Fibroblast of upper back skin (primary cell): ENCODE measurements around the gene RBM8A.

Source experiments
- DNase-seq: peaks from one replicate; pipeline ENCODE4 v3.0.0-alpha.2; 2013

Gene RBM8A

DNA sequence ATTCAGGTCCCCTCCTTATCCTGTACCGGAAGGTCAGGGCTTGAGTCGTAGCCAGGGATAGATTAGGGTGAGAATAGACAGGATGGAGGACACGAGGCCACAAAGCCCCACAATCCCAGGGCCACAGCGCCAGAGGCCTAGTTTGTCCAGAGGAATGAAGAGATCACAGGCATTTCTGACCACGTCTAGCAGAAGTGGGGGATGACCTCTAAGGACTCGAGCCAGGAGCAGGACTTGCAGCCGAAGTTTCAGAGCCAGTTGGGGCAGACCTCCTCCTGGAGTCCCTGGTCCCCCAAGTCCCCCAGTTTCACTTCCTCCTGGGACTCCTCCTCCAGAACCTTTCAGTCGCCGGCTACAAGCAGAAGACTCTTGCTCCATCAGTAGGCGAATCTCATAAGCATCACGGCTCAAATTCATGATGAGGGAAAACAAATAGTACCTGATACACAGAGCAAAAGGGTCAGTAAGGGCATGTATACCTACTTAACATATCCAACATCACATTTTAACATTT, 15.1 kb downstream of the RBM8A start:
- DNase-seq = no peak

DNA sequence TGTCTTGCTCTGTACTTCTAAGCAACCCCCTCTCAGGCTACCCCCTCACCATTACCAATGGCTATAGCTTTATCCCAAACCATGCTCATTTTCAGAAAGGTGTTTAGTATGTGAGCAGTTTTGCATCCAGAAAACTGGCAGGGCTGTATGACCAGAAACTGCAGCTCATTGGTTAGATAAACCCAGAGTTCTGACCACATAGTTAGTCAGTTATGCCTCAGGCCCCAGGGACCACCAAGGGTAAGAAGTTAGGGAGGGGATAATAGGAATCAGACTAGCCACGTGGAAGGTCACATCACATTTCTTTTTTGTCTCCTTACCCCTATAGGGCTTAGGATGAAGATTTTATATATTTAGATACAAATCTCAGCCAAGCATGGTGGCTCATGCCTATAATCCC, 18.6 kb downstream of the RBM8A start:
- peak; percentile 76 for DNase-seq

DNA sequence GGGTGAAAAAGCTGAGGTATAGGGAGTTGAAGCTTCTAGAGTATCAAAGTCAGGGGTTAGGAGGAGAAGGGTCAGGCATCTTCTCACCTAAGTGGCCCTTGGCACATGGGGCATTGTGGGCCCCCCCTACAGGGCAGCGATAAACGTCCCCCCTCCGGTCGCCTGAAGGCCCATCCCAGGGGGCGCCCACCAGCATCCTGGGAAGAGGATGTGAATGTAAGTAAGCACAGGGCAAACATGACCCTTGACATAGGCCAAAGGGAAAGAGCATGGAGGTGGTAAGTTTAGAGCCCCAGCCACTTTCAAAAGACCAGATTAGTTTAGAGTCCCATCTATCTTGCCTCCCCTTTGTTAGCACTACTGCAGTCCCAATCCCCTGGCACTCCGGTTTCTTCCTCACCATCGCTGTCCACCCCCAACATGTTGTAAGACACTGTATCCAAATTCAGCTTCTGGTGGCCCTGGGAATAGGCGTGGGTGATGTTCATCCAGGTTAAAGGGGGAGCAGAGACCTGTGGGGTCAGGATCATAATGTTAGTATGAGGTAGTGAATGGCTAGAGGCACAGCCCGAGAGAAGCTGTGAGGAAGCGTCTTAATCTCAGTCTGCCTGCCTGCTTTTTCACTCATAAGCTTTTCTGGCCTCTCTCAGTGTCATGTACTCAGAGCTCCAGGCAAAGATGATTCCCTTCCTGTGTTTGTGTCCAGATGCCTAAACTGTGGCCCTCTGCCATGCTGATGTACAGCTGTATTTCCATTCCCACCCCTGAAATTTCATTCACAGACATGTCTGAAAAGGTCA, 20.1 kb downstream of the RBM8A start:
- DNase-seq = no peak

DNA sequence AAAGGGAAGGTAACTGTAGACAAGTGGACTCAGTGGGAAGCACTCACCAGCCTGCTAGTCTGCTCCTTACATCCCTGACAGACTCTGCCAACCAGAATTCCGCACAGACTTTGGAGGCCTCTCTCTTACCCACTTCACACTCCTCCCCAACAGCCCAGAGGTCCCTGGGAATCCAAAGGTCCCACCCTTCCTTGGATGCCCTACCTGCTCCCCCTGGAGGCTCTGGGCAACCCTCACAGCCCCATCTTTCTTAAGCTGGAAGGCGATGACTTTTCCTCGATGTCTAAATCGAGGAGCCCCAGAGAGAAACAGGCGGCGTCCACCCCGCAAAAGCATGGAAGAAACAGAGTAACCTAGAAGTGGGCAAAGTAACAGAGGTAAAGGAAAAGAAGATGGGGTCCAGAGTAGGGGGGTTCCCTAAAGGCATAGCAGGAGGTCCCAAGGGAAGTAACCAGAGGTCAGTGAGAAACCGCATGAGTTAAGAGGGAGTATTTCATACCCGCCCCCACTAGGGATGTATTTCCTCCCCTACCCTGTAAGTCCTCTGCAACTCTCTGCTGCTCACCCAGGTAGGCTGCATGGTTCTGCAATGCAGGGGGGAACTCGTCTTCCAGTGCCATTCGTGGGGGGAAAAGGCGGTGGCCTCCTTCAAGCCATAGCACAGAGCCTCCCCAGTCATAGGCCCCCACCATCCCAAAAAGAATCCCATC, 25.8 kb downstream of the RBM8A start:
- no peak for DNase-seq

DNA sequence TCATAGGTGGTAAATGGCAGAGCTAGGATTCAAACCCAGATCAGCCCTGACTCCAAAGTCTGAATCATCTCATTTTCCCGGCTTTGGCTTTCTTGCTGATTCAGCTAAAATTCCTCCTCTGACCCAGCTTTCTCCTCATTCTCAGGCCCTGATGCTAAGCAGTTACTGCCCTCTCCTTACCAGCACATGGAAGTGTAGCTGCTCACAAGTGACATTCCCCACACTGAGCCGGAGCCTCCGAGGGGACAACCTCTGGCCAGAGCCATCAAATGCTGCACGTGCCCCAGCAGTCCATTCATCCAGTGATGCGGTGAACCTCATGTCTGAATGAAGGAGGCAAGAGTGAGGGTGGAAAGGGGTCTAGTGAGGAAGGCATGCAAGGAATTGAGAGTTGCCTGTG, 28.5 kb downstream of the RBM8A start:
- DNase-seq = no peak

DNA sequence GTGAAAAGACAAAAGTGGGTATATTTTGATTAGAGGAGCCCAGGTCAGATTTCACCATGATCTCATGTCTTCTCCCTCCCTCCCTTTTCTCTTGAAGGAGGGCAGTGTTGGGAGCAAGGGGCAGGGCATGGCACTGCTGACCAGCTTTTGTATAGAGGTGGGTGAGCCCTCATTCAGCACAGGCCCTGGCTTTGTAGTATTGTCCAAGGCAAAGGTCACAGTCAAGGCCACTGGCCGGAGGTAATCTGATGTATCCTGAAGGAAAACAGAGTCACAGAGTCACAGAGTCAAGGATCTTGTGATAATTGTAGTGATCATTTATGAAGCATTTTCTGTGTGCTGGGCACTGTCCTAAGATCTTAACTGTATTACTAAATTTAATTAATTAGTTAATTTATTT, 29.3 kb downstream of the RBM8A start:
- no peak for DNase-seq

DNA sequence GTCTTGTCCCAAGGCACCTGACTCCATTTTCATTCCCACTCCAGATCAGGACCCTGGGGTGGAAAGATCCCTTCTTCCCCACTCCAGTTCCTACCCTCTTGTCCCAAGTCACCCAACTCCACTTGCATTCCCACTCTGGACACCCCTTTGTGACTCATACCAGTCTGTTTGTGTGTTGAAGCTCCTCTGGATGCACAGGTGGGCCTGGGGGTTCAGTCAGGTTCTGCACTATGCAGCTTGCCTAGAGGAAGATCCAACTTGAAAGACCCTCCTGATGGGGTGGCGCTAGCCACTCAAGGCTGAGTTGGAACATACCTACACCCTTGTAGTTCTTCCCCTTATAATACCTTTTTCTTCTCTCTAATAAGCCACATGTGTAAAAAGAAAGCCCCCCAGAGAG, 31.8 kb downstream of the RBM8A start:
- no peak for DNase-seq

DNA sequence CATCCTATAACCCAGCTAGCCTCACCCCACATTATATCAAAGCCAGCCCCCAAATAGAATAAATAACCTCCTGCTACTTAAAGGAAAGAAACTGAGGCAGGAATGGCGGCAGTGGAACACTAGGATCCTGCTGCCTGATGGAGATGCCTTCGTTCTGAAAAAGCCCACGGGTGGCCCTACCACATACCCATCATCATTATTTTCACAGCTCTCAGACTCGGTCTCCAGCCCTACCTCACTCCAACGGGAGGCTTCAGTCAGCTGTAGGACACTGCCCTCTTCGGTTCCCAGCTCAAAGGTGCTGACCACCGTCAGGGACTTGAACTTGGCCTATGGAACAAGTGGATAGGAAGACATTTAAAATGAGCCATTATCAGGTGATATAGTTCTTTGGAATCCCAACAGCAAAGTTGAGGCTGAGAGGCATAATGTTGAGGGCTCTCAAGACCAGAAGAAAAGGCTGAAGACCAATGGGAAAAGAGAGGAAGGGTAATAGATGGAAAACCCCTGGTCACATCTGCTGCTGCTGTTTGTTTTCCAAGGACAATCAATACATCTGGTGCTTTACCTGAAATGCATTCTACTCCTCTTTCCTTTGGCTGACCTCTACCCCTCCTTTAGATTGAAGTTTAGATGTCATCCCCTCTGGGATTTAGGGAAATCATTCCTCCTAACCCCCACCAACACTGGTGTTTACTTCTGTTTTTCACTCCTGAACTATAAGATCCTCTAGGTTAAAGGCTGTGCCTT, 33.8 kb downstream of the RBM8A start:
- no peak for DNase-seq

DNA sequence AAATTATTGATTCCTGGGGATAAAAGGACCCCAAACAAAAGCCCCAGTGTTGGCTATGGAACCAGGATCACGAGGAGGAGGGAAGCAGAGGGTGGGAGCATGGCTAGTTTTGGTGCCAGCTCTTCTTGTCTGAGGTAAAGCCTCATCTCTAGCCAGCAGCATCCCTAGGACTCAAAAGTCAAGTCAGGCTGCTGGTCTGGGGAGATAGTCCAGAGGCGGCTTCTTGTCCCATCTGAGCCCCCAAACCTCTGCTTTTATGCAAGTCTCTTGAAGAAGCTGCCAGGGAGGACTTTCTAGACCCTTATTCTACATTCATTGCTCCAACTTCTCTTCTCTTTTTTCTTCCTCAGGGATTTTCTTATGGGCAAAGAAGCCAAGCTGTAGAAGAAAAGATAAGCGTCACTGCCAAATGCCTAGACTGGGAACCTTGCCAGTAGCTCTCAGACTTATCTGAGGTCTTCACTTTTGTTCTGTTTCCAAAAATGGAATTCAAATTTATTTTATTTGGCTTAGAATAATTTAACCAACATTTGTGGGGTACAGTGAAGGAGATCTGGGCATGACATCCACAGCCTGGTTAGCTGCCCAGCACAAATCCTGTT, 34.7 kb downstream of the RBM8A start:
- DNase-seq = peak; percentile 51

DNA sequence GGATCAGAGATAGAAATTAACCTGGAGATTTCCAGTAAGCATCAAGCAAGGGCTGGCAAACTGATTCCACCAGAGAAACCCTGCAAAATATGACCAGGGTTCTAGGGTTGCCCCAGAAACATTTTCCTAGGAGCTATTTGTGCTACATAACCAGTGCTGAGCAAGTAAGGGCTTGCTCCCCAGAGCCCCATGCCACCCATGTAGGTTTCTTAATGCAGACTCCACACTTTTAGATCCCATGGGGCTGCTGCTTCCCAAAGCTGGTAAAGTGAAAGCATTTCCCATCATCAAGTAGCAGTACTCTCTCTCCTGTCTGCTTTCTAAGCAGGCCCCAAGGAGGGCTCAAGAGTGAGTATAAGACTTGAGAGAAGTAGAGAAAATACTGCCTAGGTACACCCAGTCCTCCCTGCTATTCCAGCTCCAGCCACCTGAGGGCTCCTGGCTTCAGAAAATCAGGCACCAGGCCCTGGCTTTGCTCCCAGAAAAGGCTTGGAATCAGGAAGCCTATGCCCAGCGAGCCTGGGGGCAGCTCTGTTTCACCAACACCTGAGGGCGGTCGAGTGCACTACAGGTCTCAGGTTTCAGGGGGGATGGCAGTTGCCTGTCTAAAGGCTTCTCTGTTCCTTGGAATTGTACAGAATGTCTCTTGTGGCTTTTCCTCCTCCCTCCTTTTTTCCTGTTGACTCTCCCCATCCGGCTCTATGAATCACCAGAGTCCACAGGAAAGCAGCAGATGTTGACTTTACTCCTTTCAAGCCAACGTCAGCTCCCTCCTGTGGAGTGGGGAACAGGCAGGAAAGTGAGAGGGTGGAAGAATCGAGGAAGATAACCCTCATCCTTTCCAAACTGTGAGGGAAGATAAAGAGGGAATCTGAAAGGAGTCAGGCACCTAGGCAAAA, 35.4 kb downstream of the RBM8A start:
- DNase-seq = peak; percentile 100

DNA sequence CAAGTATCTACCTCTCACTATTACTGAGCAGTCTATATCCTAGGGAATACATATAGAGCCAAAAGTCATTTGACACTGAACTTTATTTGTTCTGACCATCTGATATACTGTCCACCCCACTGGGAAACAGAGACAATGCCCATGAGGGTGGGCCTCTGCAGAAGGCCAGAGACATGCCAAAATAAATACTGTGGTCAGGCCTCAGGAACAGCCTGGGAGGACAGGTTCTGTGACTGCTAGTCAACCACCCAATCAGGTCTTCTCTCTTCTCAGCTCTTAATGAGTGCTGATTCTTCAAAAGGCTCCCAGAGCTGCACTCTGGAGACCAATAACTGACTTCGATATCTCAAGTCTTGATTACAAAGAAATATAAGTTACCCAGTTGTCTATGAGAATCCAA, 36.1 kb downstream of the RBM8A start:
- DNase-seq = peak; percentile 31

DNA sequence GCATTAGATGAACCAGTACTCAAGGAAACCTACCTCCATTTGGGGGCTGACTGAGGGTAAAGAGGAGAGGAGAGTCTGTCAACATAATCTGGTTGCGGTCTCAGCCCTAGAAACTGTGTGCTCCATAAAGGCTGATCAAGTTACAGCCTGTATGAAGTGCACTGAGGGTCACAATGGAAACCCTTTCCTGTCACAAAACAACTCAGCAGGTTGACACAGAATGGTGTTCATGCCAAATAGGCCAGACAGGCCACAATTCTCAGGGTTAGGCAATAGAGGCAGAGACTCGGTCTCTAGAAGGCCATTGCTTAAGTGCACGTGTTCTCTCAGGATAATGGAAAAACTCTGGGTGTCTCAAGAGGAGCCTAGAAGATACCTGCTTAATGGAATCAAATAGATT, 37.6 kb downstream of the RBM8A start:
- DNase-seq = no peak

DNA sequence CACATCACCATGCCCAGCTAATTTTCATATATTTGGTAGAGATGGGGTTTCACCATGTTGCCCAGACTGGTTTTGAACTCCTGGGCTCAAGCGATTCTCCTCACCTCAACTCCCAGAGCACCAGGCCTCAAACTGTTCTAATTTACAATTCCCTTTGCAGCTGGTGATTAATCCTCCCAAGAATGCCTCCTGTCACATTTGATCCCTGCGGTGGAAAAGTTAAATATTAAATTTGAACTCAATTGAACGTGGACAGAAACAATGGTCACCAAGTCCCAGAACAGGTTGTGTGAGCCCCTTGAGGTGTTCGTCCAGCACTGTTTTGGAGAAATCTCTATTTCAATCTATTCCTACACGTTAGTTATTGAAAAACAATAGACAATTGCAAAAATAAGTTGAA, 39.7 kb downstream of the RBM8A start:
- no peak for DNase-seq

DNA sequence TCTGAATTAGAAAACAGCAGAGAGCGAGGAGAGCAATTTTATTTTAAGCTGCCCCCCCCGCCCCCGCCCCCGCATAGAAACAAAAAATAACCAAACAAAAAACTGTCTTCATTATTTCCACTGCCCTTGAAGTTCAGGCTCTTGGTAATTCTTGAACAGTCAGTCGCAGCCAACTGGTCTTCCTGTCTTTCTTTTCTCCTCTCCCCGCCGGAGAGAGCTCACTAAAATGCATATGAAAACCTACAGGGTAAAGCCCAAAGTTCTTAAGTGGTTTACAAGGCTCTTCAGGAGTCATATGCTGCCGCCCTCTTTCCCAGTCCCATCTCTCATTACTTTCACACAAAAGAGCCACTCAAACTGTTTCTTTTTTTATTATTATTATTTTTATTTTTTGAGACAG, 40.5 kb downstream of the RBM8A start:
- DNase-seq = no peak

DNA sequence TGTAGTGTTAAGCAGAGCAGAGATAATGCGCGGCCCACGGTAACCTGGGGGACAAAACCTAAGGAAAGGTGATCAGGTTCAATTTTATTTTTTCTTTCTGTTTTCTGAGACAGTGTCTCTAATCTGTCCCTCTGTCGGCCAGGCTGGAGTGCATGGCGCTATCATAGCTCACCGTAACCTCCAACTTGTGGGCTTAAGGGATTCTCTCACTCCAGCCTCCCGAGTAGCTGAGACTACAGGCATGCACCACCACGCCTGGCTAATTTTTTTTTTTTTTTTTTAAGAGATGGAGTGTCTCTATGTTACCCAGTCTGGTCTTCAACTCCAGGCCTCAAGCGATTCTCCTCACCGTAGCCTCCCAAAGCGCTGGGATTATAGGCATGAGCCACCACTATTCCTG, 40.9 kb downstream of the RBM8A start:
- DNase-seq = no peak

DNA sequence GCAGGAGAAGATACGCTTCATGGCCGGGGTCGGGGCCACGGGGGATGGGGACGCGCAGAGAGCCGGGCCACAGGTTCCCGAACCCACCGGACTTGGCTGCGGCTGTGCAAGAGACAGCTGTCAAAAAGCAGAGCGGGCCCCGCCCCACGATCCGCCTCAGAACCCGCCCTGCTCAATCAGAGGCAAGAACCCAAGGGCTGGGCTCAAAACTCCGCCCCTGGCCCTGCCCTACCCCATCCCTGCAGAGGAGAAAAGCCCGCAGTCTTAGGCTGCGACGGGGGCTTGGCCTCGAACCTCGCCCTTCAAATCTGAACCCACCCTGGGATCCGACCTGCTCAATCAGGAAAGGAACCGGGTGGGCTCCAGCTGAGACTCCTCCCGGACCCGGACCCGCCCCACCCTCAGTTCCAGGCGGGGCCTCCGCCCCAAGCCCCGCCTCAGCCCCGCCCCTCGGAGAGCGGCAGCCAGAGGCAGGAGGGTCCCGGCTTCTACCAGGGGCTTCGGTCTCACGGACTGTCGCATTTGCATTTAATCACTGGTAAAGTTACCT, 41.5 kb downstream of the RBM8A start, which contains the start of gene ANKRD35:
Gene ANKRD35, minus strand, starts transcription at position 129 of the 550 bp plus-strand sequence. Its CDS starts 108 bp downstream, at position 21.
- peak; percentile 38 for DNase-seq

DNA sequence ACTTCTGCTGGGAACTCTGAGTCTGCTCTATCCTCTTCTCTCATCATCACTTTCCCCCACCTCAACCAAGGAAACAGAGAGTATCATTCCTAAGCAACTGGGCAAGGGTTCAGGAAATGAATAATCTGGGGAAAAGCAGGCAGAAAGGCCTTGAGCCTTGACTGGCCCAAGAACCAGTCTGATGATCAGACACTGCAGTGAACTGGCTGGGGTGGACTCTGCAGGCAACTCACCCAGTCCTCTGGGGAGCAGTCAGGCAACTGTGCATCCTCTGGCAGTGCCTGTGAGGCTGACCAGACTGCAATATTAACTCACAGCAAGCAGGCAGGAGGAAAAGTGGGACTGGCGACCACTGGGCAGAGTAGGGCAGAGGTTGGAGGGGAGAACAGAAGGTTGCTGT, 42.6 kb downstream of the RBM8A start:
- peak; percentile 65 for DNase-seq

DNA sequence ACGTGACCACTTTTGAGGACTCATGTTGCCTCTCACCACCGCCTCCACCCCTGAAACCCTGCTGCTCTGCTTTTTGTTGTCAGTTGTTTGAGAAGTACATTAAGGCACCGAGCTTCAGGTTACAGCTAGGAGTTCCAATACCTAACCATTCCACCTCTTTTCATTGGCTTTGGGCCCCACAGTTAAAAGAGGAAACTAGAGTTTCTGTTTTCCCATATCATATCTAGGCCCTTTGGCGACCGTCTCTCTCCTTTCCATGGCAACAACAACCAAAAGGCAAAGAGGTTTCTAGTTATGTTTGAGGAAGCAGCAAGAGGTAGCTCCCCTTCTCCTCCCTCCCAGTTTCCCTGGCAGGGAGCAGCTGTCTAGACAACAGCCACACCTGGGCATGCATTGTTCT, 47.5 kb downstream of the RBM8A start:
- DNase-seq = no peak

DNA sequence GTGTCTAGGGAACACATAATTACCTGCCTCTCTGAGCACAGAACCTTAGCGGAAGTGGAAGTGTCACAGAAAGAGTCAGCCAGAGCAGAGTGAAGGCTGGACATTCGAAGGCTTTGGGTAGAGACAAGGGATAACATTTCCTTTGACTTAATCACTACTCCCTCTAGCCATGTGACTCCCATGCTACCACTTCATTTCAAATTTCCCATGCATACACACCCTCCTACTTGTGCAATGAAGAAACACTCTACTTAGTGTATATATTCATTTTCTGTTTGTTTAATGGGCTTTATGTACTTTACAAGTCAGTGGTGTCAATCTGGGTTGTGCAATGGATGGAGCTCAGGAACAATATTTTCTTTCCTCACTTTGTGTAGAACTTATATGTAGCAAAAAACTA, 48.6 kb downstream of the RBM8A start:
- DNase-seq = no peak

DNA sequence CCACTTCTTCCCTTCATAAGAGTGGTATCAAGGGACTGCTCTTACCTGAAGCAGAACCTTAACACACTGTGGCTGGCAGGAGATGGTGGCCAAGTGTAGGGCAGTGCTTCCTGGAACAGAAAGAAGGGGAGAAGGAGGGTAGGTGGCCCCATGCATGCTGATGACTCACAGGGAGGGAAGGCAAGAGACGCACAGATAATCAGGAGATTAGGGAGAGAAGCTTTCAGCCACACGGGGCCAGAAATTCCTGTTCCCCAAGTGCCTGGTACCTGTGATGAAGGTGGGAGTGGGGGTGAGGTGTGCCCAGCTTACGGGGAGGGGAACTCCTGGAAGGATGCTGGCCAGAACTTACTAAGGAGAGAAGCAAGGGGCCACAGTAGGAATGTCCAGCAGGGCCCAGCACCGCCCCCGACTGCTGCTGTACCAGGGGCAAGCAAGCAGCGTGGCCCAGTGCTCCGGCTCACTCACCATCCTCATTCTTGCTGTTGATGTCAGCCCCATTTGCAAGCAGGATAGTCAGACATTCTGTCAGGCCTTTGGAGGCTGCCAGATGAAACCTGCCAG, 49.3 kb downstream of the RBM8A start:
- no peak for DNase-seq

DNA sequence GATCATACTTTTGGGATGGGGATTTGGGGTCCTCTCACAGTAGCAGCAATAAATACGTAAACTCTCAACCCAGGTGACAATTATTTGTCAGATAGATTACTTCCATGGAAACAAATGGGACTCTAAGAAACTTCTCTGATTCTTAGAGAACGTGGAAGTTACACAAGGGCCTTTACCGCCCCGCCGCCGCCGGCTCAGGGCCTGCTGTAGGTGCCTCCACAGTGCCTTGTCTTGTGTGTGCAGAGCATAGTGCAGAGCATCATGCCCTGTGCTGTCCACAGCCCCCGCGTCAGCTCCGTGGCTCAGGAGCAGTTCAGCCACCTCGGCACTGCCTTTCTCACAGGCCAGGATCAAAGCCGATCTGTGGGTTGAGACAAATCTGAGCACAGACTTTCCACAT, 52.6 kb downstream of the RBM8A start:
- DNase-seq = no peak
